GM21447 (cell line): ENCODE results near the gene VWDE.

Experiments
- ATAC-seq: cut with Tn5 transposase; IDR thresholded peaks from one replicate; pipeline ENCODE4 v1.9.1; 2021; ENCODE audit not compliant: unreplicated experiment

VWDE gene

DNA sequence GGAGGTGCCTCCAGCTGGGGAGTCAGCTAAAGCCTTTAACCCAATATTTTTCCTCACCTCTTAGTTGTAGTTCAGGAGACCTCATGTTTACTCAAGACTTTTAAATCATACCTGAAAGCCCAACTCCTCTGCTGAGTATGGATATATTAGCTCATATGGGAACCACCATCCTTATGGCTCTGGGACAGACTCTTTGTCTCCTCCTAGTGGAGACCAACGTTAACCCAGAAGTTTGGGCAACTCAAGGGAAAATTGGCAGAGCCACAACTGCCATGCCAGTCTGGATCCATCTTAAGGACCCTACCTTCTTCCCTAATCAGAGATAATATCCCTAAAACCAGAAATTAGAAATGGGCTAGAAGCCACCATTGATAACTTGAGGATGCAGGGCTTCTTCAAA is 111.8 kb downstream of the VWDE start:
- no peak for ATAC-seq

DNA sequence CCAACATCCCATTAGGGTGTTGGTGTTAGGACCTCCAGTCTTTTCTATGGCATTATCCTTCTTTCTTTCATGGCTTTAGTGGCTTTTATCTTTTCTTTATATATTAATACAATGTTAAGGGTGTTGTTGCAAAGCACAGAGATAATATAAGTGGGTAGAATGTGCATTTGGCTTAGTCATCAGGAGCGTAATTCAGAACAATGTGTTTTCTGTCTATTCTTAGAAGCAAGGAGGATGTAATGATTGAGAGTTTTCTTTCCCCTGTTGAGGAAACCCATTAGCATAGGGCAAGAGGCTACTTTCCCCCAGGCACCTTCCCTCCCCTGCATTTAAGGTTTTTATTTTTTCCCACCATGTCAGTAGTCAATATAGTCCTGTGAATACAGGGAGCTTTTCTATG is 112.9 kb downstream of the VWDE start:
- ATAC-seq = no peak

DNA sequence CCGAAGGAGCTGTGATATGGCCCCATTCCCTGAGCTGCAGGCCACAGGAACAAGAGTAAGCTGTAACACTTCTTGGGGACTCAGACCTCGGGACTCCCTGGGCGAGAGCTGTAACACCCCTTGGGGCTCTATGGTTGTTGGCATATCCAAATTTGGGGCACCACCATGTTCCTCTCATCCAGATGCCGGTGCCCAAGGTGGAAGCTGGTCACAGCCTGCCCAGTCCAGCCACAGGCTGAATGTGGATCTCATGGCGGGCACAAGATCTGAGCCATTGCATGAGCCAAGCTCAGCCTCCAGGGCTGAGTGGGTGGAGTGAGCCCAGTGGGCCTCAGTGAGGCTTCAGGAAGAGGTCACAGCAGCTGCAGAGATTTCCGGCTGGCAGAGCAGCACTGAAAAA is 113.7 kb downstream of the VWDE start:
- ATAC-seq = no peak

DNA sequence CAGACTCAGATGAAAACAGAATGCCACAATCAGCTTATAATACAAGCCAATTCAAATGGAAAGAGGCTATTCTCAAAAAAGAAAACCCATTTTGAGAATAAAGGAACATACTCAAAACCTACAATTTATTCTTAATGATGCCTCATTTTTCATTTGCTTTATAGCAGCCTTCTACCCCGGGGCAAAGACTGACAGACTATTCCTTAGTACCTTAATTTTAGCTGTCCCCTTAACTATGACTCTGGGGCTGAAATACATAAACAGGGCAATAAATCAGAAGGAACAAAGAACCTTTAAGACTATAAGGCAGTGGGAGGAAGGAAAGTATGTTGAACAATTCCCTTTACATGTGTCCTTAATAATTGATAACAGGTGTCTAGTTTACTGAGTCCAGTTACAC is 115.8 kb downstream of the VWDE start:
- no peak for ATAC-seq

DNA sequence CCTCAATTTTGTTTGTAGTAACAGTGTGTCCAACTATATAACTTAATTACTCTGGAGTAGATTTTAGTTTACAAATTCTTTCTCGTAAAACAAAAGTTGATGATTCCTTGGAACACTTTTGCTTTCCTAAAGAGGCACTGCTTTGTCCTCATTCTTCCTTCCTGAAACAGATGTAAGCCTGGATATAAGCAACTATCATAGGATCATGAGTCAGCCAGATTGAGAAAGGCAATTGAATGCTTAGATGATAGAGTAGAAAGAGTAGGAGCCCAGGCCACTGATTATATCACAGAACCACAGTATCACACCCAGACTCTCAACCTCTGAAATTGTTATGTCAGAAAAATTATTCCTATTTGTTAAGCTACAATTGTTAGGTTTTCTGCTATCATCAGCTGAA is 122.6 kb downstream of the VWDE start:
- ATAC-seq = no peak
